Endothelial cell of umbilical vein (primary cell): ENCODE data around the gene IQCC. TPM values are rescaled to one million over a fixed set of nuclear protein-coding genes. Genes with fewer than 3 reads are reported as not detected.

Experiments used
- BruUV-seq: library from RNA; stranded (reverse); fragments of 400-500 nt; replicated peaks from 2 replicates; lab custom pipeline; 2021; lab: Mats Ljungman, UMichigan
- CTCF ChIA-PET: fragments of 300-600, 350-600 bp; sonication (Branson Sonifier 250); formaldehyde crosslinking; loops from one replicate; lab custom pipeline; 2021; ENCODE audit warnings: antibody characterized with exemption, inconsistent platforms; lab: Charles Lee
- POLR2A ChIA-PET: fragments of 300-600, 350-600 bp; sonication (Branson Sonifier 250); formaldehyde crosslinking; loops from one replicate; lab custom pipeline; 2021; ENCODE audit warnings: antibody characterized with exemption, inconsistent platforms; lab: Charles Lee
- DNase-seq: peaks from one replicate; pipeline ENCODE4 v3.0.0-alpha.2; 2011; ENCODE audit warnings: low read depth, low spot score
- FAIRE-seq: peaks from 2 replicates; lab custom pipeline; 2011; peaks lifted over from hg19 to GRCh38; lab: Jason Lieb, UNC
- H2AFZ ChIP-seq: 2 replicates; pipeline ENCODE4 v1.6.0; 2012; ENCODE audit warnings: low read depth, low read length, control low read depth, inconsistent platforms
- H3K27ac ChIP-seq: 2 replicates; pipeline ENCODE4 v1.5.1; 2011; ENCODE audit warnings: low read depth, mild to moderate bottlenecking, control low read depth, low read length, moderate library complexity; ENCODE audit not compliant: insufficient read depth
- H3K27me3 ChIP-seq, 2 experiments: 2 replicates each; pipeline versions ENCODE4 v1.6.0 to v1.6.1; 2011; ENCODE audit warnings: low read length in 2 of 2, mixed read lengths in 1 of 2; ENCODE audit not compliant: control insufficient read depth in 2 of 2, insufficient read depth in 2 of 2
- H3K36me3 ChIP-seq, 2 experiments: 2 replicates in 1 of 2; 3 replicates in 1 of 2; pipeline ENCODE4 v1.5.1; 2011; ENCODE audit warnings: low read length in 2 of 2, mild to moderate bottlenecking in 1 of 2, moderate library complexity in 1 of 2; ENCODE audit not compliant: control insufficient read depth in 2 of 2, insufficient read depth in 2 of 2; ENCODE audit errors: extremely low read depth in 1 of 2
- H3K4me1 ChIP-seq: 3 replicates; pipeline ENCODE4 v1.5.1; 2011; ENCODE audit warnings: mild to moderate bottlenecking, low read length; ENCODE audit not compliant: control insufficient read depth, insufficient read depth; ENCODE audit errors: extremely low read depth
- H3K4me2 ChIP-seq: 2 replicates; pipeline ENCODE4 v1.6.1; 2011; ENCODE audit warnings: low read length, control low read depth, mixed read lengths; ENCODE audit not compliant: insufficient read depth
- H3K4me3 ChIP-seq, 3 experiments: fragments of 200-600 bp in 1 of 3; sonication (generic), shearing (Covaris generic) in 1 of 3; replicated peaks in 1 of 3; 2 replicates each; pipeline ENCODE4 v1.5.1; 2011 to 2016; ENCODE audit warnings: control low read depth in 3 of 3, low read length in 3 of 3, mild to moderate bottlenecking in 2 of 3, inconsistent platforms in 1 of 3, low read depth in 1 of 3, moderate library complexity in 1 of 3; ENCODE audit not compliant: insufficient read depth in 1 of 3
- H3K79me2 ChIP-seq: 2 replicates; pipeline ENCODE4 v1.6.0; 2012; ENCODE audit warnings: low read length, inconsistent platforms; ENCODE audit not compliant: control insufficient read depth, insufficient read depth
- H3K9ac ChIP-seq: replicated peaks from 2 replicates; pipeline ENCODE3; 2011; ENCODE audit warnings: low read length, control low read depth; ENCODE audit not compliant: insufficient read depth; ENCODE audit errors: extremely low read depth
- H3K9me1 ChIP-seq: replicated peaks from 3 replicates; pipeline ENCODE4 v1.6.0; 2011; ENCODE audit warnings: mild to moderate bottlenecking, low read length; ENCODE audit not compliant: control insufficient read depth, insufficient read depth; ENCODE audit errors: extremely low read depth
- H3K9me3 ChIP-seq: replicated peaks from 2 replicates; pipeline ENCODE4 v1.5.1; 2012; ENCODE audit warnings: low read length, inconsistent platforms; ENCODE audit not compliant: control insufficient read depth, insufficient read depth
- H4K20me1 ChIP-seq: replicated peaks from 2 replicates; pipeline ENCODE3; 2011; ENCODE audit warnings: mild to moderate bottlenecking, low read length; ENCODE audit not compliant: control insufficient read depth, insufficient read depth; ENCODE audit errors: extremely low read depth
- CTCF ChIP-seq, 2 donors: IDR thresholded peaks; 1 replicate in 1 of 2; 2 replicates in 1 of 2; pipeline ENCODE4 v1.5.1; 2011; ENCODE audit warnings: low read length in 2 of 2, mild to moderate bottlenecking in 2 of 2, moderate library complexity in 2 of 2, control low read depth in 1 of 2, inconsistent platforms in 1 of 2, low read depth in 1 of 2; ENCODE audit not compliant: insufficient read depth in 1 of 2; ENCODE audit errors: extremely low read depth in 1 of 2
- GATA2 ChIP-seq: IDR thresholded peaks from 2 replicates; pipeline ENCODE4 v1.7.0; 2011; ENCODE audit warnings: low read depth, mild to moderate bottlenecking, moderate library complexity, mixed read lengths, low read length; ENCODE audit not compliant: insufficient read length, insufficient read depth
- MAX ChIP-seq: IDR thresholded peaks from 2 replicates; pipeline ENCODE4 v1.6.1; 2011; ENCODE audit not compliant: insufficient read depth, insufficient read length
- MYC ChIP-seq: IDR thresholded peaks from one replicate; pipeline ENCODE4 v1.6.1; 2011; ENCODE audit warnings: mild to moderate bottlenecking, low read depth, low read length
- POLR2AphosphoS5 ChIP-seq: IDR thresholded peaks from 2 replicates; pipeline ENCODE4 v1.6.1; 2012; ENCODE audit warnings: low read depth, mild to moderate bottlenecking, control low read depth, low read length, moderate library complexity; ENCODE audit not compliant: insufficient read depth
- dilution Hi-C: fragments of 300-500 bp; cut with MboI; formaldehyde crosslinking; loops from one replicate; pipeline ENCODE4 v1.15.0; 2019; ENCODE audit warnings: low sequenced_read_pairs; ENCODE audit not compliant: extremely low pct_ligation_motif_present
- intact Hi-C: fragments of 100-400 bp; cut with micrococcal nuclease; formaldehyde crosslinking; loops from one replicate; pipeline ENCODE4 v1.10.0; 2022
- polyA plus RNA-seq, 4 experiments: library from polyadenylated mRNA; depleted of rRNA in 3 of 4; stranded (reverse) in 3 of 4; unstranded in 1 of 4; fragments of >200 nt; gene quantifications; 2 replicates each; pipeline versions ENCODE4 v1.2.1 to v1.2.3, GENCODE V29; 2011 to 2012; ENCODE audit warnings: missing spikeins in 1 of 4
- total RNA-seq: library from RNA; stranded (reverse); gene quantifications from 2 replicates; pipeline ENCODE4 v1.2.3, GENCODE V29; 2021

The IQCC gene
- total and polyA plus RNA-seq, 2 donors (not counting 3 experiments of a cell fraction or from before 2014, with no cell fraction given), result 1.1 to 1.8 TPM

DNA sequence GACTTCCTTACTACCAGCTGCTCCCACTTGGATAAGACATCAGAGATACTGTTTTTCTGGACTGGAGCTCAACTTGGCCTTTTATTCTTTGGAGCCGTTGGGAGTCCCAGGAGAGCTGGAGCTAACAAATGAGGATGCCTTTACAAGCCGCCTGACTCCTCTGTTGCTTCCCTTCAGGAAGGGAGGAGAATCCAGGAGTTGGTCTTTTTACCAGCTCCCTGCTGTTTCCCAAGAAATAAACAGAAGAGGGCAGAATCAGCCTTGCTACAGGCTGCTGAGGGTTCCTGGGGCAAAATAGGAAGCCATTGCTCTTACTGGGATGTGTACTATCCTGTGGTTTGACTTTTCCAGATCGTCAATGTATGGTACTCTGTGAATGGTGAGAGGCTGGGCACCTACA, 18.2 kb downstream of the IQCC start:
- Histone ChIP-seq H3K36me3 (peaks cover 12 to 17% of the 10 kb centered on the region in 2 experiments), H3K4me2 (peak overlapping the region; percentile 86), H2AFZ (no peak overlapping the region), H3K9me1 (no peaks in the 10 kb centered on the region), H3K27ac (peak overlapping the region; percentile 16), H3K9ac (no peak overlapping the region), H3K79me2 (peaks cover 24% of the 10 kb centered on the region), H3K27me3 (no peaks in the 10 kb centered on the region), H3K4me3 (no peak overlapping the region), H3K9me3 (no peaks in the 10 kb centered on the region), H3K4me1 (peaks cover 26% of the 10 kb centered on the region), H4K20me1 (no peaks in the 10 kb centered on the region)
- TF ChIP-seq MYC, result no peak
- TF ChIP-seq GATA2, result no peak
- TF ChIP-seq MAX, result no peak
- peak in 1 of 2 donors; percentile 35 for TF ChIP-seq CTCF (IDR thresholded peaks at IDR 0.05; ENCODE audit: extremely low read depth in 1 of 2, insufficient read depth in 1 of 2, low read depth in 1 of 2, low read length in 2 of 2)
- no peak for TF ChIP-seq POLR2AphosphoS5
- BruUV-seq, result no TSS peak
- FAIRE-seq (no peak), DNase-seq (peak; percentile 59)
- intact Hi-C loops, result loop anchor here (2.0 to 5.0 kb wide), 3 partner anchors 17 to 191 kb away; partner anchors contain the start of gene MARCKSL1
- POLR2A ChIA-PET, result interaction anchor here (0.6 to 2.4 kb wide), 2 partner anchors 109 to 112 kb away, joined by 3 to 8 read pairs; partner anchors contain the start of gene MARCKSL1
- dilution Hi-C loops, result no loop called here
- CTCF ChIA-PET, result interaction anchor here (0.6 to 2.4 kb wide), 16 partner anchors 8 to 190 kb away, joined by 3 to 33 read pairs (median 4); partner anchors contain the start of genes BSDC1 and MARCKSL1
